ENCODE measurements around the gene NEK3.

GRCh38 chr13:52136763-52137162, 22.6 kb downstream of the NEK3 start:
- no peak for TF ChIP-seq POLR2A (IDR thresholded peaks at IDR 0.05)
- no peak for TF ChIP-seq CTCF (IDR thresholded peaks at IDR 0.05)

Measured in upper lobe of left lung (tissue), 4 donors.